Fibroblast of lung (primary cell): ENCODE results near the gene EFCAB7. TPM values are rescaled to one million over a fixed set of nuclear protein-coding genes. Genes with fewer than 3 reads are reported as not detected.

ENCODE experiments used
- DNase-seq, 2 donors: peaks; one replicate each; pipeline versions ENCODE4 v3.0.0 to v3.0.0-alpha.2; 2010; ENCODE audit warnings: low read depth in 2 of 2
- H2AFZ ChIP-seq: 2 replicates; pipeline ENCODE4 v1.5.1; 2012; ENCODE audit warnings: low read length, control low read depth, inconsistent platforms
- H3K27ac ChIP-seq: 2 replicates; pipeline ENCODE4 v1.5.1; 2011; ENCODE audit warnings: low read length, control low read depth; ENCODE audit not compliant: insufficient read depth
- H3K27me3 ChIP-seq: 2 replicates; pipeline ENCODE4 v1.5.1; 2011; ENCODE audit warnings: mild to moderate bottlenecking, low read length; ENCODE audit not compliant: control insufficient read depth, insufficient read depth
- H3K36me3 ChIP-seq: 2 replicates; pipeline ENCODE4 v1.5.1; 2011; ENCODE audit warnings: low read length; ENCODE audit not compliant: control insufficient read depth, insufficient read depth
- H3K4me1 ChIP-seq: 2 replicates; pipeline ENCODE4 v1.5.1; 2011; ENCODE audit warnings: low read length; ENCODE audit not compliant: control insufficient read depth, insufficient read depth; ENCODE audit errors: extremely low read depth
- H3K4me2 ChIP-seq: 2 replicates; pipeline ENCODE4 v1.5.1; 2011; ENCODE audit warnings: low read length, control low read depth; ENCODE audit not compliant: insufficient read depth; ENCODE audit errors: extremely low read depth
- H3K4me3 ChIP-seq, 4 experiments: fragments of 200-600 bp in 1 of 4; sonication (generic) in 1 of 4; replicated peaks in 1 of 4; 2 replicates each; pipeline ENCODE4 v1.5.1; 2011 to 2016; ENCODE audit warnings: low read length in 4 of 4, low read depth in 3 of 4, mild to moderate bottlenecking in 3 of 4, control low read depth in 2 of 4, inconsistent platforms in 1 of 4, mixed read lengths in 1 of 4; ENCODE audit not compliant: insufficient read depth in 1 of 4; ENCODE audit errors: control extremely low read depth in 1 of 4
- H3K79me2 ChIP-seq: 2 replicates; pipeline ENCODE4 v1.5.1; 2012; ENCODE audit warnings: mild to moderate bottlenecking, low read length, inconsistent platforms; ENCODE audit not compliant: control insufficient read depth, insufficient read depth
- H3K9ac ChIP-seq: 2 replicates; pipeline ENCODE4 v1.5.1; 2011; ENCODE audit warnings: mild to moderate bottlenecking, low read length, control low read depth; ENCODE audit not compliant: insufficient read depth
- H3K9me3 ChIP-seq: 2 replicates; pipeline ENCODE4 v1.5.1; 2012; ENCODE audit warnings: low read depth, low read length; ENCODE audit not compliant: control insufficient read depth, insufficient read depth
- H4K20me1 ChIP-seq: 2 replicates; pipeline ENCODE4 v1.5.1; 2011; ENCODE audit warnings: low read length; ENCODE audit not compliant: control insufficient read depth, insufficient read depth; ENCODE audit errors: extremely low read depth
- EZH2 ChIP-seq: IDR thresholded peaks from 2 replicates; pipeline ENCODE4 v1.5.1; 2012; ENCODE audit warnings: low read length, control low read depth, mild to moderate bottlenecking; ENCODE audit errors: missing control alignments
- polyA plus RNA-seq, 2 donors: library from polyadenylated mRNA; depleted of rRNA in 1 of 2; stranded (reverse) in 1 of 2; unstranded in 1 of 2; fragments of >200 nt; gene quantifications; 2 replicates each; pipeline ENCODE4 v1.2.1, GENCODE V29; 2011 to 2012; ENCODE audit warnings: missing spikeins in 1 of 2
- total RNA-seq: library from RNA; depleted of rRNA; stranded (reverse); fragments of >200 nt; gene quantifications from 2 replicates; pipeline ENCODE4 v1.2.1, GENCODE V29; 2014
- TF ChIP-seq, protein P1 (sequence below), 2 donors: IDR thresholded peaks in 1 of 2; conservative IDR thresholded peaks in 1 of 2; 1 replicate in 1 of 2; 2 replicates in 1 of 2; pipeline ENCODE4 v1.5.1; 2011 to 2012; ENCODE audit warnings: low read length in 2 of 2, control low read depth in 1 of 2, inconsistent platforms in 1 of 2, low read depth in 1 of 2, mild to moderate bottlenecking in 1 of 2

The EFCAB7 gene
- total and polyA plus RNA-seq, 2 donors (not counting 1 experiment from before 2014, with no cell fraction given): 4.3 to 9.1 TPM

DNA sequence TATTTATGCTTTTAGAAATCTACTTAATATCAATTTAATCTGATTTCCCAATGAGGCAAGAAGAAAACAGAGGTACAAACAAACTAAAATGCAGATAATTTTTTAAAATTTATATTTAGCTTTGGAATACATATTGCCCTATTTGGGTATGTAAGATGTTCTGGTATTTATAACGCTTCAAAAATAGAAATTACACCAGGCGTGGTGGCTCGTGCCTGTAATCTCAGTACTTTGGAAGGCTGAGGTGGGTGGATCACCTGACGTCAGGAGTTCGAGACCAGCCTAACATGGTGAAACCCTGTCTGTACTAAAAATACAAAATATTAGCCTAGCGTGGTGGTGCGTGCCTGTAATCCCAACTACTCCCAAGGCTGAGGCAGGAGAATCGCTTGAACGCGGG, 13.6 kb upstream of the EFCAB7 start:
- no peaks in the 10 kb centered on the region for H3K4me1 ChIP-seq
- no peak for DNase-seq
- H4K20me1 ChIP-seq: no peaks in the 10 kb centered on the region
- H3K4me2 ChIP-seq: no peak overlapping the region
- H2AFZ ChIP-seq: no peak overlapping the region
- no peaks in the 10 kb centered on the region for H3K36me3 ChIP-seq
- no peak overlapping the region for H3K4me3 ChIP-seq
- no peaks in the 10 kb centered on the region for H3K79me2 ChIP-seq
- no peaks in the 10 kb centered on the region for H3K9me3 ChIP-seq
- no peak overlapping the region for H3K9ac ChIP-seq
- no peak overlapping the region for H3K27ac ChIP-seq
- no peaks in the 10 kb centered on the region for H3K27me3 ChIP-seq
- no peak for TF ChIP-seq EZH2
- TF ChIP-seq, protein P1, sequence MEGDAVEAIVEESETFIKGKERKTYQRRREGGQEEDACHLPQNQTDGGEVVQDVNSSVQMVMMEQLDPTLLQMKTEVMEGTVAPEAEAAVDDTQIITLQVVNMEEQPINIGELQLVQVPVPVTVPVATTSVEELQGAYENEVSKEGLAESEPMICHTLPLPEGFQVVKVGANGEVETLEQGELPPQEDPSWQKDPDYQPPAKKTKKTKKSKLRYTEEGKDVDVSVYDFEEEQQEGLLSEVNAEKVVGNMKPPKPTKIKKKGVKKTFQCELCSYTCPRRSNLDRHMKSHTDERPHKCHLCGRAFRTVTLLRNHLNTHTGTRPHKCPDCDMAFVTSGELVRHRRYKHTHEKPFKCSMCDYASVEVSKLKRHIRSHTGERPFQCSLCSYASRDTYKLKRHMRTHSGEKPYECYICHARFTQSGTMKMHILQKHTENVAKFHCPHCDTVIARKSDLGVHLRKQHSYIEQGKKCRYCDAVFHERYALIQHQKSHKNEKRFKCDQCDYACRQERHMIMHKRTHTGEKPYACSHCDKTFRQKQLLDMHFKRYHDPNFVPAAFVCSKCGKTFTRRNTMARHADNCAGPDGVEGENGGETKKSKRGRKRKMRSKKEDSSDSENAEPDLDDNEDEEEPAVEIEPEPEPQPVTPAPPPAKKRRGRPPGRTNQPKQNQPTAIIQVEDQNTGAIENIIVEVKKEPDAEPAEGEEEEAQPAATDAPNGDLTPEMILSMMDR (conservative IDR thresholded peaks at IDR 0.05 in 1 of 2, IDR thresholded peaks at IDR 0.05 in 1 of 2; ENCODE audit: low read depth in 1 of 2, low read length in 2 of 2): no peak

GRCh38 chr1:63512584-63512983, 10.7 kb upstream of the EFCAB7 start:
- Histone ChIP-seq H3K36me3 (no peaks in the 10 kb centered on the region), H3K79me2 (no peaks in the 10 kb centered on the region), H3K9me3 (no peaks in the 10 kb centered on the region), H4K20me1 (no peaks in the 10 kb centered on the region), H3K27me3 (no peaks in the 10 kb centered on the region), H3K4me2 (no peak overlapping the region), H2AFZ (no peak overlapping the region), H3K9ac (no peak overlapping the region), H3K4me3 (no peak overlapping the region), H3K27ac (no peak overlapping the region), H3K4me1 (no peaks in the 10 kb centered on the region)
- no peak for DNase-seq
- TF ChIP-seq EZH2: no peak
- TF ChIP-seq, protein P1 (conservative IDR thresholded peaks at IDR 0.05 in 1 of 2, IDR thresholded peaks at IDR 0.05 in 1 of 2; ENCODE audit: low read depth in 1 of 2, low read length in 2 of 2): no peak

DNA sequence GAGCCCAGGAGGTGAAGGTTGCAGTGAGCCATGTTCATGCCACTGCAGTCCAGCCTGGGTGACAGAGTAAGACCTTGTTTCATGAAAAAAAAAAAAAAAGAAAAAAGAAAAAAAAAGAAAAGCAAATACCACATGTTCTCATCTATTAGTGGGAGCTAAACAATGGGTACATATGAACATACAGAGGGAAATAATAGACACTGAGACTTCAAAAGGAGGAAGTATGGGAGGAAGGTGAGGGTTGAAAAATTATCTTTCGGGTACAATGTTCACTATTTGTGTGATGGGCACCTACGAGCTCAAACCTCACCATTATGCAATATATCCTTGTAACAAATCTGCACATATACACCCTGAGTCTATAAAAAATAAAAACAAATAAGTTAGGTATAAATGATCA, 6.7 kb upstream of the EFCAB7 start:
- H3K79me2 ChIP-seq: peaks cover 5% of the 10 kb centered on the region
- no peak overlapping the region for H3K4me2 ChIP-seq
- no peak overlapping the region for H3K9ac ChIP-seq
- no peaks in the 10 kb centered on the region for H3K4me1 ChIP-seq
- no peak overlapping the region for H2AFZ ChIP-seq
- no peak for TF ChIP-seq EZH2
- TF ChIP-seq, protein P1 (conservative IDR thresholded peaks at IDR 0.05 in 1 of 2, IDR thresholded peaks at IDR 0.05 in 1 of 2; ENCODE audit: low read depth in 1 of 2, low read length in 2 of 2): no peak
- no peak overlapping the region for H3K27ac ChIP-seq
- no peaks in the 10 kb centered on the region for H3K27me3 ChIP-seq
- H4K20me1 ChIP-seq: no peaks in the 10 kb centered on the region
- DNase-seq: no peak
- H3K9me3 ChIP-seq: no peaks in the 10 kb centered on the region
- H3K4me3 ChIP-seq: no peak overlapping the region
- no peaks in the 10 kb centered on the region for H3K36me3 ChIP-seq
